WTC11 (cell line): Measurements from ENCODE around the gene AVPR2. TPM values are rescaled to one million over a fixed set of nuclear protein-coding genes. Genes with fewer than 3 reads are reported as not detected.

ENCODE experiments used
- ATAC-seq: fragments of 200-7000 bp; cut with Tn5 transposase; 2 replicates; pipeline ENCODE4 v1.10.0; 2021; ENCODE audit warnings: mild to moderate bottlenecking, moderate library complexity
- CTCF ChIA-PET: fragments of 300-600 bp; sonication (Branson Sonifier 250); formaldehyde crosslinking; loops from one replicate; lab custom pipeline; 2021; ENCODE audit warnings: antibody characterized with exemption; lab: Charles Lee
- POLR2A ChIA-PET: fragments of 350-600 bp; sonication (Branson Sonifier 250); formaldehyde crosslinking; loops from one replicate; lab custom pipeline; 2021; ENCODE audit warnings: antibody characterized with exemption; lab: Charles Lee
- DNase-seq: peaks from one replicate; pipeline ENCODE4 v3.0.0; 2021; ENCODE audit warnings: low spot score
- H3K27ac Mint-ChIP-seq: 2 replicates; pipeline ENCODE4 v1.8.0; 2021; ENCODE audit warnings: mixed read lengths
- H3K27me3 Mint-ChIP-seq: 2 replicates; pipeline ENCODE4 v1.8.0; 2021; ENCODE audit warnings: low read depth, mild to moderate bottlenecking, moderate library complexity, mixed read lengths
- H3K36me3 Mint-ChIP-seq: 2 replicates; pipeline ENCODE4 v1.8.0; 2021; ENCODE audit warnings: mixed read lengths
- H3K4me1 Mint-ChIP-seq: 2 replicates; pipeline ENCODE4 v1.8.0; 2022; ENCODE audit warnings: mixed read lengths
- H3K4me3 Mint-ChIP-seq: 2 replicates; pipeline ENCODE4 v1.8.0; 2021; ENCODE audit warnings: mild to moderate bottlenecking, moderate library complexity, mixed read lengths
- H3K9me3 Mint-ChIP-seq: 2 replicates; pipeline ENCODE4 v1.8.0; 2021; ENCODE audit warnings: mixed read lengths
- ARID4B ChIP-seq: sonication (generic); formaldehyde crosslinking; IDR thresholded peaks from 2 replicates; pipeline ENCODE4 v1.8.0; 2023; ENCODE audit warnings: missing genetic modification reagents, mild to moderate bottlenecking, borderline replicate concordance
- ELF4 ChIP-seq: sonication (generic); formaldehyde crosslinking; IDR thresholded peaks from 2 replicates; pipeline ENCODE4 v1.8.1; 2022; ENCODE audit warnings: low read depth, mild to moderate bottlenecking, moderate library complexity, missing genetic modification reagents
- IRF2 ChIP-seq: sonication (generic); formaldehyde crosslinking; IDR thresholded peaks from 2 replicates; pipeline ENCODE4 v1.8.0; 2022; ENCODE audit warnings: low read depth, missing genetic modification reagents, borderline replicate concordance
- RORB ChIP-seq: fragments of 250-450 bp; sonication (Bioruptor Pico); IDR thresholded peaks from 2 replicates; pipeline ENCODE4 v1.9.0; 2021; ENCODE audit warnings: mild to moderate bottlenecking
- SMAD3 ChIP-seq: sonication (generic); formaldehyde crosslinking; IDR thresholded peaks from 2 replicates; pipeline ENCODE4 v1.8.0; 2022; ENCODE audit warnings: missing genetic modification reagents, mild to moderate bottlenecking, borderline replicate concordance
- SMAD4 ChIP-seq: sonication (generic); formaldehyde crosslinking; IDR thresholded peaks from 2 replicates; pipeline ENCODE4 v1.8.0; 2022; ENCODE audit warnings: mild to moderate bottlenecking, missing genetic modification reagents
- STAT6 ChIP-seq: sonication (generic); formaldehyde crosslinking; conservative IDR thresholded peaks from 2 replicates; pipeline ENCODE4 v1.8.1; 2023; ENCODE audit warnings: mild to moderate bottlenecking, low read depth, missing genetic modification reagents, moderate library complexity
- TEAD1 ChIP-seq: sonication (generic); formaldehyde crosslinking; IDR thresholded peaks from 2 replicates; pipeline ENCODE4 v1.8.0; 2022; ENCODE audit warnings: mild to moderate bottlenecking, missing genetic modification reagents
- TEAD4 ChIP-seq: sonication (generic); formaldehyde crosslinking; IDR thresholded peaks from 2 replicates; pipeline ENCODE4 v1.8.0; 2022; ENCODE audit warnings: mild to moderate bottlenecking, missing genetic modification reagents
- ZNF281 ChIP-seq: sonication (generic); formaldehyde crosslinking; IDR thresholded peaks from 2 replicates; pipeline ENCODE4 v1.8.0; 2023; ENCODE audit warnings: mild to moderate bottlenecking, missing genetic modification reagents
- ZNF416 ChIP-seq: fragments of 250-450 bp; sonication (Bioruptor Pico); IDR thresholded peaks from 2 replicates; pipeline ENCODE4 v1.9.0; 2021; ENCODE audit warnings: mild to moderate bottlenecking, inconsistent platforms
- ZNF671 ChIP-seq: fragments of 250-450 bp; sonication (Bioruptor Pico); IDR thresholded peaks from 2 replicates; pipeline ENCODE4 v1.8.0; 2021; ENCODE audit warnings: mild to moderate bottlenecking
- total RNA-seq: library from RNA; stranded (reverse); gene quantifications from 3 replicates; pipeline ENCODE4 v1.2.3, GENCODE V29; 2021
- TF ChIP-seq, protein P1 (sequence below): sonication (generic); formaldehyde crosslinking; IDR thresholded peaks from 2 replicates; pipeline ENCODE4 v1.8.1; 2023; ENCODE audit warnings: mild to moderate bottlenecking, missing genetic modification reagents
- TF ChIP-seq, protein P2 (sequence below): fragments of 250-450 bp; sonication (Bioruptor Pico); IDR thresholded peaks from 2 replicates; pipeline ENCODE4 v1.9.0; 2021; ENCODE audit warnings: mild to moderate bottlenecking
- TF ChIP-seq, protein P3 (sequence below): fragments of 250-450 bp; sonication (Bioruptor Pico); conservative IDR thresholded peaks from 2 replicates; pipeline ENCODE4 v1.9.0; 2021; ENCODE audit warnings: mild to moderate bottlenecking
- TF ChIP-seq, protein P4 (sequence below): sonication (generic); formaldehyde crosslinking; IDR thresholded peaks from 2 replicates; pipeline ENCODE4 v1.8.0; 2022; ENCODE audit warnings: mild to moderate bottlenecking, missing genetic modification reagents

The AVPR2 gene
- total RNA-seq, 1 experiment from 2014 or later = 0.11 TPM

GRCh38 chrX:153897899-153898298 lies 6.6 kb upstream of the AVPR2 start (continued):
- no peak for TF ChIP-seq ARID4B (CRISPR knock-in tag)

DNA sequence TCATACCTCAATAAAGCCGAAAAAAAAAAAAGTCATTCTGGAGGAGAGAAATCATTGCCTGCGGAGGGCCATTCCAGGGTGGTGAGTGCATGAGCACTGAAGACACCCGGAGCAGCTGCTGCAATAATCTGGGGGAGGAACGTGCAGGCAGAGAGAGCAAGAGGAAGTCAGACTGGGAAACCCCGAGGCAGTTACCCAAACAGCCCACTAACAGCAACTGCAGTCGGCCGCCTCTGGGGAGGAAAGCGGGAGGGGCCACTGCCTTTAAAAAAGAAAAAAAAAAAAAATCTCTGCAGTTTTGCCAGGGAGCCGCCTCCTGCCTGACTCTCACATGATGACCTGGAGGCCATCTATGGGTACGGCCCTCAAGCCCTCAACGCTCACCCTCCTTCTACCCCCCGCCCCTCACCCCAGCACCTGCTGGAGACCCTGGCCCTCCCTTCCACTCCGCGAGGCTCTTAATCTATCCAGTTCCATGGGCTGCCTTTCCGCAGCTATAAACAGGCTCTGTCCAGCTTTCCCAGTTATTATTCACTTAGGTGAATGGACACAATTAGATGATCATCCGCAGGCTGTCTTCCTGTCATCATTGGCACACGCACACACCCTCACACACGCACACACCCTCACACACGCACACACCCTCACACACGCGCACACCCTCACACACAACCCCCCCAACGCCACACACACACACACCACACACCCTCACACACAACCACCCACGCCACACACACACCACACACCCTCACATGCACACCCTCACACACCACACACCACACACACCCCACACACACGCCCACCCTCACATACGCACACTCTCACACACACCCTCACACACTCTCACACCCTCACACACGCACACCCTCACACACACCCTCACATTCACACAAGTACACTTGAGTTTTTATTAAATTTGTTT lies 3.4 kb upstream of the AVPR2 start:
- H3K36me3 Mint-ChIP-seq = no peaks in the 10 kb centered on the region
- ATAC-seq (peak; percentile 53), DNase-seq (no peak)
- H3K9me3 Mint-ChIP-seq = no peaks in the 10 kb centered on the region
- H3K27ac Mint-ChIP-seq = no peak overlapping the region
- ChIA-PET CTCF (interaction anchor here (0.9 to 1.6 kb wide), 4 partner anchors 8 to 46 kb away, joined by 3 to 4 read pairs (median 4); no protein-coding TSS in a partner anchor), POLR2A (no interaction called here)
- H3K4me1 Mint-ChIP-seq = peaks cover 23% of the 10 kb centered on the region
- H3K4me3 Mint-ChIP-seq = no peak overlapping the region
- H3K27me3 Mint-ChIP-seq = no peaks in the 10 kb centered on the region
- TF ChIP-seq, protein P1, sequence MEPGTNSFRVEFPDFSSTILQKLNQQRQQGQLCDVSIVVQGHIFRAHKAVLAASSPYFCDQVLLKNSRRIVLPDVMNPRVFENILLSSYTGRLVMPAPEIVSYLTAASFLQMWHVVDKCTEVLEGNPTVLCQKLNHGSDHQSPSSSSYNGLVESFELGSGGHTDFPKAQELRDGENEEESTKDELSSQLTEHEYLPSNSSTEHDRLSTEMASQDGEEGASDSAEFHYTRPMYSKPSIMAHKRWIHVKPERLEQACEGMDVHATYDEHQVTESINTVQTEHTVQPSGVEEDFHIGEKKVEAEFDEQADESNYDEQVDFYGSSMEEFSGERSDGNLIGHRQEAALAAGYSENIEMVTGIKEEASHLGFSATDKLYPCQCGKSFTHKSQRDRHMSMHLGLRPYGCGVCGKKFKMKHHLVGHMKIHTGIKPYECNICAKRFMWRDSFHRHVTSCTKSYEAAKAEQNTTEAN (CRISPR knock-in tag) = peak; percentile 80
- no peak for TF ChIP-seq TEAD4 (CRISPR knock-in tag)
- no peak for TF ChIP-seq ZNF281 (CRISPR knock-in tag)
- TF ChIP-seq ZNF416 (CRISPR knock-in tag) = no peak
- TF ChIP-seq SMAD3 (CRISPR knock-in tag) = no peak
- TF ChIP-seq, all 79 proteins: peak for 1

- Mint-ChIP-seq H3K27me3 (no peaks in the 10 kb centered on the region), H3K4me3 (no peak overlapping the region), H3K27ac (no peak overlapping the region), H3K9me3 (no peaks in the 10 kb centered on the region), H3K36me3 (no peaks in the 10 kb centered on the region), H3K4me1 (peaks cover 23% of the 10 kb centered on the region)
- DNase-seq (no peak), ATAC-seq (no peak)
- ChIA-PET POLR2A (no interaction called here), CTCF (no interaction called here)
- TF ChIP-seq IRF2 (CRISPR knock-in tag) = no peak
- no peak for TF ChIP-seq ZNF671 (CRISPR knock-in tag)
- TF ChIP-seq, protein P2, sequence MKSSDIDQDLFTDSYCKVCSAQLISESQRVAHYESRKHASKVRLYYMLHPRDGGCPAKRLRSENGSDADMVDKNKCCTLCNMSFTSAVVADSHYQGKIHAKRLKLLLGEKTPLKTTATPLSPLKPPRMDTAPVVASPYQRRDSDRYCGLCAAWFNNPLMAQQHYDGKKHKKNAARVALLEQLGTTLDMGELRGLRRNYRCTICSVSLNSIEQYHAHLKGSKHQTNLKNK (CRISPR knock-in tag) = no peak
- TF ChIP-seq ELF4 (CRISPR knock-in tag) = no peak
- no peak for TF ChIP-seq TEAD1 (CRISPR knock-in tag)
- TF ChIP-seq, protein P3, sequence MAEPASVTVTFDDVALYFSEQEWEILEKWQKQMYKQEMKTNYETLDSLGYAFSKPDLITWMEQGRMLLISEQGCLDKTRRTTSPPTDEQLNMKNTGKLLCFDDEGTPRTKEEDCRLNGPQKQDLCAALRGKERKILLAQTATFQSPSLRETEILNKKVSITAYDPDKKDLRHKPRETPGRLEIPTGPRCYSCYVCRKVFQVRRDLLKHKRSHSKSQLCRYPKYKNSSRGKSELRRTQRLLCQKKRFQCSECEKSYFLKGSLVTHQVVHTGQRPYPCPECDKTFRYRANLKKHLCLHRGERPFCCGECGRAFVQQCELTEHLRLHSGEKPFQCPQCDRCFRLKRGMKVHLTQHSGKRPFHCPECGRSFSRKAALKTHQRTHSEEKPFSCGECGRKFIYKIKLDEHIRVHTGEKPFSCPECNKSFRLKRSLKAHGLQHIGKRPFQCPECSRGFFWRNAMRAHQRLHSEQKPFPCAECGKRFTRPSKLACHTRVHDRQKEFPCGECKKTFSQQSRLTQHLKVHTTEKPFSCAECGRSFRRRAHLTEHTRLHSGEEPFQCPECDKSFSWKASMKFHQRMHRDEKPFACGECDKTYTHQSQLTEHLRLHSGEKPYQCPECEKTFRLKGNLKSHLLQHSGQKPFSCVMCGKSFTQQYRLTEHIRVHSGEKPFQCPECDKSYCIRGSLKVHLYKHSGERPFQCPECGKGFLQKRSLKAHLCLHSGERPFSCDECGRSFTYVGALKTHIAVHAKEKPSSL (CRISPR knock-in tag) = no peak
- TF ChIP-seq, protein P4, sequence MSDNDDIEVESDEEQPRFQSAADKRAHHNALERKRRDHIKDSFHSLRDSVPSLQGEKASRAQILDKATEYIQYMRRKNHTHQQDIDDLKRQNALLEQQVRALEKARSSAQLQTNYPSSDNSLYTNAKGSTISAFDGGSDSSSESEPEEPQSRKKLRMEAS (CRISPR knock-in tag) = no peak
- TF ChIP-seq RORB = no peak
- no peak for TF ChIP-seq SMAD4
- TF ChIP-seq STAT6 (CRISPR knock-in tag) = no peak
Observed at GRCh38 chrX:153901753-153902140, 2.7 kb upstream of the AVPR2 start.
